ENCODE results near the gene GTF2F2. TPM values are rescaled to one million over a fixed set of nuclear protein-coding genes. Genes with fewer than 3 reads are reported as not detected.
A peak's percentile ranks its signal among the peaks of the same experiment; 100 is the strongest.

The GTF2F2 gene
- total RNA-seq, 2 experiments from 2014 or later, result 20.1 to 25.1 TPM

GRCh38 chr13:45256254-45256653, 135.9 kb downstream of the GTF2F2 start:
- ChIA-PET POLR2A (interaction anchor here (0.9 to 1.2 kb wide), 2 partner anchors 12 to 49 kb away, joined by 3 to 4 read pairs; no protein-coding TSS in a partner anchor), CTCF (ENCODE audit: unreplicated experiment) (no interaction called here)
- no peaks in the 10 kb centered on the region for H3K9me2 ChIP-seq (ENCODE audit: insufficient read depth, low read length)
- no peak overlapping the region for H2AFZ ChIP-seq (ENCODE audit: low read length)
- peaks cover 10% of the 10 kb centered on the region; the same call in 1 of the 2 replicates for H4K20me1 ChIP-seq (ENCODE audit: insufficient read depth, low read length)
- H3K36me3 ChIP-seq (ENCODE audit: insufficient read depth, low read length), result peaks cover 16% of the 10 kb centered on the region
- no peak overlapping the region for H3K27ac ChIP-seq (ENCODE audit: low read depth, low read length, poor library complexity, severe bottlenecking)
- no peak overlapping the region for H3K4me2 ChIP-seq (ENCODE audit: low read length)
- H3K79me2 ChIP-seq (ENCODE audit: insufficient read depth, low read depth, low read length), result no peaks in the 10 kb centered on the region
- no peaks in the 10 kb centered on the region for H3K4me1 ChIP-seq (ENCODE audit: insufficient read depth, low read length, poor library complexity, severe bottlenecking)
- BruUV-seq (replicated peaks), result TSS peak; percentile 23
- H3K9me3 ChIP-seq (ENCODE audit: low read length), result no peaks in the 10 kb centered on the region
- intact Hi-C loops (cut with micrococcal nuclease; ENCODE audit: unreplicated experiment), result no loop called here
- TF ChIP-seq EZH2phosphoT487 (IDR thresholded peaks at IDR 0.05; ENCODE audit: borderline replicate concordance, low read depth, low read length) (no peak), CTCF (conservative IDR thresholded peaks at IDR 0.05; ENCODE audit: low read length) (no peak)
- H3K4me3 ChIP-seq (ENCODE audit: low read depth, low read length, poor library complexity, severe bottlenecking), result no peak overlapping the region
- no peak for DNase-seq (ENCODE audit: low spot score)

GRCh38 chr13:45257638-45258333, 137.5 kb downstream of the GTF2F2 start:
- no peak for DNase-seq (ENCODE audit: low spot score)
- Histone ChIP-seq H3K9me2 (ENCODE audit: insufficient read depth, low read length) (no peaks in the 10 kb centered on the region), H3K4me2 (ENCODE audit: low read length) (no peak overlapping the region), H3K9me3 (ENCODE audit: low read length) (no peaks in the 10 kb centered on the region), H3K4me3 (ENCODE audit: low read depth, low read length, poor library complexity, severe bottlenecking) (no peak overlapping the region), H3K36me3 (ENCODE audit: insufficient read depth, low read length) (peaks cover 15% of the 10 kb centered on the region), H3K4me1 (ENCODE audit: insufficient read depth, low read length, poor library complexity, severe bottlenecking) (no peaks in the 10 kb centered on the region), H3K27ac (ENCODE audit: low read depth, low read length, poor library complexity, severe bottlenecking) (no peak overlapping the region), H2AFZ (ENCODE audit: low read length) (no peak overlapping the region), H4K20me1 (ENCODE audit: insufficient read depth, low read length) (no peaks in the 10 kb centered on the region), H3K79me2 (ENCODE audit: insufficient read depth, low read depth, low read length) (no peaks in the 10 kb centered on the region)
- intact Hi-C loops (cut with micrococcal nuclease; ENCODE audit: unreplicated experiment), result no loop called here
- ChIA-PET POLR2A (interaction anchor here (0.6 to 1.8 kb wide), 4 partner anchors 12 to 586 kb away, joined by 3 to 5 read pairs (median 4); no protein-coding TSS in a partner anchor), CTCF (ENCODE audit: unreplicated experiment) (no interaction called here)
- no peak for TF ChIP-seq EZH2phosphoT487 (IDR thresholded peaks at IDR 0.05; ENCODE audit: borderline replicate concordance, low read depth, low read length)
- no peak for TF ChIP-seq CTCF (conservative IDR thresholded peaks at IDR 0.05; ENCODE audit: low read length)
- TSS peak; percentile 31 for BruUV-seq (replicated peaks)

- H3K9me2 ChIP-seq (ENCODE audit: insufficient read depth, low read length), result no peaks in the 10 kb centered on the region
- no peak for DNase-seq (ENCODE audit: low spot score)
- H3K4me2 ChIP-seq (ENCODE audit: low read length), result no peak overlapping the region
- no peaks in the 10 kb centered on the region for H4K20me1 ChIP-seq (ENCODE audit: insufficient read depth, low read length)
- H3K27ac ChIP-seq (ENCODE audit: low read depth, low read length, poor library complexity, severe bottlenecking), result no peak overlapping the region
- no peak for TF ChIP-seq EZH2phosphoT487 (IDR thresholded peaks at IDR 0.05; ENCODE audit: borderline replicate concordance, low read depth, low read length)
- TF ChIP-seq CTCF (conservative IDR thresholded peaks at IDR 0.05; ENCODE audit: low read length), result no peak
- H3K4me3 ChIP-seq (ENCODE audit: low read depth, low read length, poor library complexity, severe bottlenecking), result no peak overlapping the region
- no peaks in the 10 kb centered on the region for H3K4me1 ChIP-seq (ENCODE audit: insufficient read depth, low read length, poor library complexity, severe bottlenecking)
- no peak overlapping the region for H2AFZ ChIP-seq (ENCODE audit: low read length)
- H3K36me3 ChIP-seq (ENCODE audit: insufficient read depth, low read length), result peaks cover 11% of the 10 kb centered on the region
- H3K79me2 ChIP-seq (ENCODE audit: insufficient read depth, low read depth, low read length), result no peaks in the 10 kb centered on the region
- ChIA-PET POLR2A (interaction anchor here (0.6 to 1.8 kb wide), 3 partner anchors 13 to 587 kb away, joined by 3 to 5 read pairs (median 4); no protein-coding TSS in a partner anchor), CTCF (ENCODE audit: unreplicated experiment) (no interaction called here)
- no peaks in the 10 kb centered on the region for H3K9me3 ChIP-seq (ENCODE audit: low read length)
- intact Hi-C loops (cut with micrococcal nuclease; ENCODE audit: unreplicated experiment), result no loop called here
- no TSS peak for BruUV-seq (replicated peaks)
Measured at GRCh38 chr13:45258334-45258675, 138.0 kb downstream of the GTF2F2 start.
